DMS153 treated with DMSO at 0.1 percent for 48 hours (cell line): ENCODE measurements around the gene SPSB3.

ENCODE experiments used
- DNase-seq: peaks from one replicate; lab custom pipeline; 2025; ENCODE audit not compliant: unreplicated experiment; lab: John Stamatoyannopoulos, UW

The SPSB3 gene

GRCh38 chr16:1775846-1776671 lies 6.3 kb downstream of the SPSB3 start:
- DNase-seq: no peak

DNA sequence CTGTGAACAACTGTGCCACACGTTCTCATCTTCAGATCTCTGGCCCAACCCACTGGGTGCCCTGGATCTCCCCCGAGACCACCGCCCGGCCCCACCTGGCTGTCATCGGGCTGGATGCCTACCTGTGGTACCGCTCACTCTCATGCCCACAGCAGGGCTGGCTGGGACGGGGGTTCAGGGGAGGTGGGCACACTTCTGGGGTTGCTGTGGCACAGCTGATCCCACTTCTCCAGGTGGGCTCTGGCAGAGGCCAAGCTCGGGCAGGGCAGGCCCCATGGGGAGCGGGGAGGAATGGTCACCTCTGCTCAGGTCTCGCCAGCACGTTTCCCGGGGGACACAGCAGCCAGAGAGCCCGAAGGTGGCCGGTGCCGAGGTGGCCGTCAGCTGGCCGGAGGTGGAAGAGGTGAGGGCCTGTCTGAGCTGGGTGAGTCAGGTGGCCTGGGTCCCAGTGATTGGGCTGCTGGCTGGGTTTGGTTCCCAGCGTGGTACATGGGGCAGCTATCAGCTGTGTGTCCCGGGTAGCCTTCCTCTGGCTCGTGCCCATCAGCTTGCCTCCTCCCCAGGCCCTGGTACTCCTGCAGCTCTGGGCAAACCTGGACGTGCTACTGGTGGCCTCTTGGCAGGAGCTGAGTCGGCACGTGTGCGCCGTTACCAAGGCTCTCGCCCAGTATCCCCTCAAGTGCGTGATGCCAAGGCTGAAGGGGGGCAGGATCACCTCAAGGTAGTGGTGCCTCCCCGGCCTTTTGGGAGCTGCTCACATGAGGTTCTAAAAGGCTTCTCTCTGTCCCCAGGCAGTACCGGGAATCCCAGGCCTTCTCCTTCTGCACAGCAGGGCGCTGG lies 7.1 kb downstream of the SPSB3 start:
- no peak for DNase-seq

DNA sequence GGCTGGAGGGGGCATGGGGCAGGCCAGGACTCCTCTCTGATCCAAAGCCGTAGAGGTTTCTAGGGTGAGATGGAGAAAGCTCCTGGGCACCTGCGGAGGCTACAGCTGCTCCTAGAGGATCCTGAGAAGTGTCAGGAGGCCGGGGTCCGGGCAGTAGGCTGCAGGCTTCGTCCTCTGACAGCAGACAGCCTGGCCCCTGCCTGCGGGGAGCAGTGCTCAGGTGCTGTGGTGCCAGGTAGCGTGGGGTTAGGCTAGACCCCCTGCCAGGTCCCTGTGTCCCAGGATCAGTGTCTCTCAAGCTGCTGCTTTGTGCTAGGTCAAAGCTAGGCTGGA lies 8.0 kb downstream of the SPSB3 start:
- DNase-seq: no peak

- no peak for DNase-seq
Observed at GRCh38 chr16:1773703-1774447, 8.5 kb downstream of the SPSB3 start.

DNA sequence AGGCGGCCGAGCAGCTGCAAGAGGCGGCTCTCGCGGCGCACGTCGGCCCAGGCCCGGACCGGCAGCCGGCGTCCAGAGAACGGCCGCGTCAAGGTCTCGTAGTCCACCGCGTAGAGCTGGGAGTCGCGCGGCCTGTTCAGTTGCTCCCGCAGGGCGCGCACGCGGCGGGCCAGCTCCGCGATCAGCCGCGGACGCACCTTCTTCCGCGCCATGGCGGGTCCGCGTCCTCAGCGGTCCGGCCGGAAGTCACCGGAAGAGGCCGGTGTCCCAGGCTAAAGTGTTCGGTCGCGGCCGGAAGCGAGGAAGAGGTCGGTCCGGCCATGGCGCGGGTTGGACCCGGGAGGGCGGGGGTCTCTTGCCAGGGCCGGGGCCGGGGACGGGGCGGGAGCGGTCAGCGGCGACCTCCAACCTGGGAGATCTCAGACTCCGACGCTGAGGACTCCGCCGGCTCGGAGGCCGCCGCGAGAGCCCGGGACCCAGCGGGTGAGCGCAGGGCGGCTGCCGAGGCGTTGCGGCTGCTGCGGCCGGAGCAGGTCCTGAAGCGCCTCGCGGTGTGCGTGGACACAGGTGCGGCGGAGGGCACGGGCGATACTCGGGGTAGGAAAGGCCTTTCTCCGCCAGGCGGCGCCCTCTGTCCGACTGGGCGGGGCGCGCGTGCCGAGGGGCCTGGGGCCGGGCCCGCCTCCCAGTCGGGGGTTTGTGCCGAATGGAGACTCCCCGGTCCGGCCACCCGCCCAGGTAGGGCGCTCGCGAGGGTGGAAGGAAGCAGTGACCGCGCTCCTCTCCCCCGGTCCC lies 9.3 kb downstream of the SPSB3 start, which contains the start of gene MRPS34:
TSS of gene MRPS34 (minus strand) at position 227 of the 795 bp plus-strand sequence. CDS start at position 212, 15 bp downstream.
- DNase-seq: peak; percentile 75

DNA sequence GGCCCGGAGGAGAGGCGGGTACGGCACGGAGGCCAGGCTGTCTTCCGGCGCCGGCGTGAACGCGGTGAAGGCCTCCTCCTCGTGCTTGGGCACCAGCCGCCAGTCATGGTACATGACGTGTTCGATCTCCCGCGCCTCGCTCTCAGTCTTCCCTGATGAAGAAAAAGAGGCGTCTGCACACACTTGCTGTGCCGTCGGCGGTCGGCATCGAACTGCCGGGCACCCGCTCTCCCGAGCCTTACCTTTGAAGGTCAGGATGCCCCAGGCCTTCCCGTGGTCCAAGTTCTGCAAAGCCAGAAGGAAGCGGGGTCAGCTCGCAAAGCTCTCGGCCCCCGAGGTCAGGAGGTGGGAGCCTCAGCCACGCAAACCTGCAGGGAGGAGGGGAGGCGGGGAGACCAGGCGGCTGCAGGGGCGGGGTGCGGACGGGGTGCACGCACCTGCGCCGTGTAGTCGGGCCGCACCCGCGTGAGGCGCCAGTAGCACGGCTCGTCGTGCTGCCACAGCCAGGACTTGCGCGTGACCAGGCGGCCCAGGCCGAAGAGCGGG lies 9.9 kb downstream of the SPSB3 start, which contains the start of gene EME2:
TSS of gene EME2 (plus strand) at position 449 of the 546 bp plus-strand sequence. CDS start 418 bp downstream, outside the sequence.
- DNase-seq: no peak

DNA sequence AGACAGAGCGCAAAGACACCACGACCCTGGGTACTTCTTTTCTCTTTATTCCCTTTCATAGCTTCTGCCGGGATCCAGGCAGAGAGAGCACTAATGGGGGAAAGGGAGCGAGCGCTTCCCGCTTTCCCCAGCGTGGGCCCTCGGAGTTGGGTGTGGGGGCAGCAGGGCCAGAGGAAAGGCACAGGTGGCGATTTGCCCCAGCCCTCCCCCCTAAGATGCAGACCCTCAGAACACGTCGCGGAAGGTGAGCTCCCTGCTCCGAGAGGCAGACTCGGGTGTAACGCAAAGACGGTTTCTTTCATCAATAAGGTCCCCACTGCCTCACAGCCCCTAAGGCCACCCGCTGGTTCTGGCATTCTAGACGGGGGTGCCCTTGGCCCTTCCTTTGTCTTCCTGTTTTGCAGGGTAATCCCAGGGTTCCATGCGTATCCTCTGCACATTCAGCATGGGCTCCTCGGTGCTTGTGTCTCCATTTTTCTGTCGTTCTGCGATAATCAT lies 10.5 kb downstream of the SPSB3 start:
- DNase-seq: no peak

GRCh38 chr16:1771188-1771863 lies 11.0 kb downstream of the SPSB3 start, which contains the start of gene NME3:
TSS of gene NME3 (minus strand) at chr16:1771543. CDS start at chr16:1771534, 9 bp downstream.
- peak; percentile 10 for DNase-seq

DNA sequence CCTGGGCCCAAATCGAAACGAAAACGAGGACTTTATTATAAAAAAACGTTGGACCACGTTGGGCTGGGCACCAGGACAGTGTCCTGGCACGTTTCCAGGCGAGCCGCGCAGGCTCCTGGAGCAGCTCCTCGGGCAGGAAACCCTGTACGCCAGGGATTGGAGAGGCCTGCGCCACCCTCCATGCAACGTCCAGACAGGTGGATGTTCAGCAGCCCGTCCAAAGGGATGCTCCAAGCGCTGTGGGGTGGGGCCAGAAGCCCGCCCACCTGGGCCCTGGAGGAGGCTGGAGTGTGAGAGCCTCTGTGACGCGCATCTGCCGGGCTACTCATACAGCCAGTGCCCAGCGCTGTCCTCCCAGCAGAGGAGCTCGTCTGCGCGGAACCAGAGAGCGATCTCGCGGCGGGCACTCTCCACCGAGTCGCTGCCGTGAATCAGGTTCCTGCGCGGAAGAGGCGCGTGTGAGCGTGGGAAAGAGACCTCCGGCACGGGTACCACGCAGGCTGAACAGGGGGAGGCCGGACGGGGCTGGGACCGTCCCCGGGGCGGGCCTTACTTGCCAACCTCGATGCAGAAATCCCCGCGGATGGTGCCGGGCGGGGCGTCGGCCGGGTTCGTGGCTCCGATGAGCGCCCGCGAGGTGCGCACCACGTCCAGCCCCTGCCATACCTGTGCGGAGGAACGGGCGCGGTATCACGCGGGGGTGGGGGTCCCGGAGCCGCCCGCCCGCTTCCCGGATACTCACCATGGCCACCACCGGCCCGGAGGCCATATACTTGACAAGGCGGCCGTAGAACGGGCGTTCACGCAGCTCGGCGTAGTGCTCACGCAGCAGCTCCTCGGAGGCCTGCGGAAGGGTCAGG lies 11.8 kb downstream of the SPSB3 start:
- DNase-seq: peak; percentile 75

DNA sequence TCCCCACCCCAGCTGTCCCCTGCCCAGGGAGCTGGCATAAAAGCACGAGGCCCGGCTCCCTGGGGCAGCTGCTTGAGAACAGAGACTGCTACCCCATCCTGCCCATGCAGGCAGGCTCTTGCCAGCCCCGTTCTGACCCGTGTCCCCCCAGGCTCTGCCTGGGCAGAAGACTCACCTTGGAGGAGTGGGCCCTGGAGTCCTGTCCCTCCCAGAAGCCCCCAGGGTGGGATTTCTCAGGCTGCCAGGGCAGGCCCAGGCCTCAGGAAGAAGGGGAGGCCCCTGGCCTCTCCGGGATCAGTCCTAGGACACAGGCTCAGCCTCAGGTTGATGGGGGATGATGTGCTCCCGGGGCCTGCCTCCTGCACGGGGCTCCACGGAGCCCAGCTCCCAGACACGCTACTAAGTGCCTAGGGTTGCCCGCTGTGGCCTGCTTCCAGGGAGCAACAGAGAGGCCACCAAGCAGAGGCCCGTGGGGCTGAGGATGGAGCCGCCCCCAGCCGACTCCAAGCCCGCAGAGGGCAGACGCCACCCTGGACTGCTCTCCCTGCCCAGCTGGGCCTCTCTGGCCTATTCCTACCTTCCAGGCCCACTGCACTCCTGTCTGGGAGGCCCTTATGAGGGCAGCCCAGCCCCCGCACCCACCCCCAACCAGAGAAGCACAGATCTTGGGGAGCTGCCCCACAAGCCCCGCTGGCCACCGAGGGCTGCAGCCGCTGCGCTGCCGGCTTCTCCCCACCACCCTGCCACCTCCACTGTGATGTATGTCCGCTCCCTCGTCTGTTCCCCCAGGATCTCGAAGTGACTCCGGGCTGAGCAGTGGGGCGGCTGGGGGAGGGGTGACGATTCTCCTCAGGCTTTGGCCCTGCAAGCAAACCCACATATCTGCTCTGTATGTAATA lies 12.7 kb downstream of the SPSB3 start:
- DNase-seq: no peak

DNA sequence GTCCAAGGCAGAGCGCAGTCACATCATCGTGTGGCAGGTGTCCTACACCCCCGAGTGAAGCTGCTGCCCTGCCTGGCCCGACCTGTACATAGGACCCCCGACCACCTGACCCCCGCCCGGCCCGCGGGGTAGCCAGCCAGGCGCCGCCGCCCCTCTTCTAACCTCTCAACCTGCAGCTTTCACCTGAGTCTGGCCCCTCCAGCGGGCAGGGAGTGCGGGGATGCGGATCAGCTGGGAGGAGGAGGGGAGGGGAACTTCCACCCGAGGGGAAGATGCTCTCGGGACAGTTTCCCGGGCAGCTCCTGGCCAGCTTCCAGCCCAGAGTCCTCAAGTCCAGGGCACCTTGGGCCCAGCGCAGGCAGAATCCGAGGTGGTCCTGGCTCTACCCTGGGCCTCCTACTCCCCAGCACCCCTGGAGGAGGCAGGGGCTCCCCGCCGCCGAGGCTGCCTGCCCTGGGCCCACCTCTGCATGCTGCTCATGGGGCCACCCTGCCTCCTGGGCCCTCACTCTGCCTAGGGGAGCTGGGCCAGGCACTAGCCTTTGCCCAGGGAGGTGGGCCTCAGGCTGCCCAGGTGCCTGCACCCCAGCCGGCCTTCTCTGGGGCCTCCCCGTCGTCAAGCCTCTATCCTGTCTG lies 13.5 kb downstream of the SPSB3 start:
- no peak for DNase-seq

DNA sequence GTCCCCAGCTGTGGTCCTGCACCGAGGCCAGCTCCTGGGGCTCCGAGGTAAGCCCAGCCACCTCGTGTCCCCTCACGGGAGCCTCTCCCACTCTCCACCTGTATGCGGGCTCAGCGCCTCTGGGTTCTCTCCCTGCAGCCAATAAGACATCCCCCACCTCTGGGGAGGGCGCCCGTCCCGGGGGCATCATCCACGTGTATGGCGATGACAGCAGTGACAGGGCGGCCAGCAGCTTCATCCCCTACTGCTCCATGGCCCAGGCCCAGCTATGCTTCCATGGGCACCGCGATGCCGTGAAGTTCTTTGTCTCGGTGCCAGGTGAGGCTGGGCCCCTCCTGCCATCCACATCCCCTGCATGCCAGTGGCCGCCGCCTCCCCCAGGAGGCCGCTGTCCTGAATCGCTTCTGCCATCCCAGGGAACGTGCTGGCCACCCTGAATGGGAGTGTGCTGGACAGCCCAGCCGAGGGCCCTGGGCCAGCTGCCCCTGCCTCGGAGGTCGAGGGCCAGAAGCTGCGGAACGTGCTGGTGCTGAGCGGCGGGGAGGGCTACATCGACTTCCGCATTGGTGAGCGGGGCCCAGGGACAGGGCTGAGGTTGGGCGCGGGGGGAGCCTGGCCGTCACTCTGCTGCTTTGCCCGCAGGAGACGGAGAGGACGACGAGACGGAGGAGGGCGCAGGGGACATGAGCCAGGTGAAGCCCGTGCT lies 14.2 kb downstream of the SPSB3 start:
- DNase-seq: no peak

DNA sequence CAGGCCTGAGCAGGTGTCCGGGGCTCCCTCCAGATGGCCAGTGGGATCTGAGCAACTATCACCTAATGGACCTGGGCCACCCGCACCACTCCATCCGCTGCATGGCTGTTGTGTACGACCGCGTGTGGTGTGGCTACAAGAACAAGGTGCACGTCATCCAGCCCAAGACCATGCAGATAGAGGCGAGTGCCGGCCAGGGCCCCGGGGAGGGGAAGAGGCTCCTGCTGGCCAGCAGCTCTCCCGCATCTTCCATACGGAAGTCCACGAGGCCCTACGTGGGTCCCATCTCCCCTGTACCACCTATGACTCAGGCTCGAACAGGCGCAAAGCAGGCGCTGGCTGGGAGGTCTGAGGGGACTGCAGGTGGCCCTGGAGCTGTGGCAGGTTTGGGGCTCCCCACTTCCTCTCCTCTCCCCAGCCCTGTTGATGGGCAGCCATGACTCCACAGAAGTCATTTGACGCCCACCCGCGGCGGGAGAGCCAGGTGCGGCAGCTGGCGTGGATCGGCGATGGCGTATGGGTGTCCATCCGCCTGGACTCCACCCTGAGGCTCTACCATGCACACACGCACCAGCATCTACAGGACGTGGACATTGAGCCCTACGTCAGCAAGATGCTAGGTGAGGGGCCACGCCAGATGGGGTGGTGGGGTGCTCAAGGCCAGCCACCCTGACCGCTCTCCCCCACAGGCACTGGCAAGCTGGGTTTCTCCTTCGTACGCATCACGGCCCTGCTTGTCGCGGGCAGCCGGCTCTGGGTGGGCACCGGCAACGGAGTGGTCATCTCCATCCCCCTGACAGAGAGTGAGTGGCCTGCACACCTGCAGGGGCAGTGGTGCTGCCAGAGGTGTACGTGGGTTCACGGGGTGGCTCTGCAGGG lies 15.0 kb downstream of the SPSB3 start:
- DNase-seq: no peak

GRCh38 chr16:1766701-1767100 lies 15.7 kb downstream of the SPSB3 start:
- no peak for DNase-seq

DNA sequence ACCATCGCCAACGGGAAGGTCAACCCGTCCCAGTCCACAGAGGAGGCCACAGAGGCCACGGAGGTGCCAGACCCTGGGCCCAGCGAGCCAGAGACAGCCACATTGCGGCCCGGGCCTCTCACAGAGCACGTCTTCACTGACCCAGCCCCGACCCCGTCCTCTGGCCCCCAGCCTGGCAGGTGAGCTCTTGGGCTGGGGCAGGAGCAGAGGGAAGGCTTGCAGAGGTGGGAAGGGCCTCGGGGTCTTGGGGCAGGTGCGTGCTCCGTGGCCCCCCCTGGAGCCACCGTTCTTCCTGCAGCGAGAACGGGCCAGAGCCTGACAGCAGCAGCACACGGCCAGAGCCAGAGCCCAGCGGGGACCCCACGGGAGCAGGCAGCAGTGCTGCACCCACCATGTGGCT lies 16.1 kb downstream of the SPSB3 start:
- no peak for DNase-seq
